AG10803 (cell line): ENCODE measurements around the gene SSU72.
"Not testable (repeated sequence)": the region's sequence is repeated elsewhere in the genome, so short reads cannot be mapped to it uniquely, and the experiment has no call there.

ENCODE experiments used
- DNase-seq: peaks from one replicate; pipeline ENCODE4 v3.0.0; 2010; ENCODE audit warnings: low read depth
- H3K4me3 ChIP-seq: 2 replicates; pipeline ENCODE4 v1.5.1; 2011; ENCODE audit warnings: mild to moderate bottlenecking, low read length, control low read depth
- CTCF ChIP-seq: conservative IDR thresholded peaks from 2 replicates; pipeline ENCODE4 v1.5.1; 2011; ENCODE audit warnings: mild to moderate bottlenecking, low read length, control low read depth, inconsistent platforms

The SSU72 gene

GRCh38 chr1:1505366-1505798, 69.3 kb downstream of the SSU72 start:
- not testable (repeated sequence) for H3K4me3 ChIP-seq
- TF ChIP-seq CTCF, result peak; percentile 28
- peak; percentile 18 for DNase-seq

- not testable (repeated sequence) for H3K4me3 ChIP-seq
- TF ChIP-seq CTCF, result peak; percentile 59
- peak; percentile 51 for DNase-seq
These were observed 69.8 kb downstream of the SSU72 start for GRCh38 chr1:1504777-1505365.

GRCh38 chr1:1495461-1495975, 79.1 kb downstream of the SSU72 start:
- not testable (repeated sequence) for H3K4me3 ChIP-seq, DNase-seq

- DNase-seq, H3K4me3 ChIP-seq: not testable (repeated sequence)
These were observed 80.4 kb downstream of the SSU72 start for GRCh38 chr1:1494311-1494710.
